Type B pancreatic cell (in vitro differentiated cells): ENCODE measurements around the gene OTP. TPM values are rescaled to one million over a fixed set of nuclear protein-coding genes. Genes with fewer than 3 reads are reported as not detected.

ENCODE experiments used
- DNase-seq: peaks from one replicate; pipeline ENCODE4 v3.0.0; 2021; ENCODE audit warnings: mixed read lengths; ENCODE audit not compliant: unreplicated experiment; ENCODE audit errors: extremely low spot score
- H3K27ac Mint-ChIP-seq: 2 replicates; pipeline ENCODE4 v1.8.0; 2021; ENCODE audit warnings: mild to moderate bottlenecking, mixed read lengths
- H3K27me3 Mint-ChIP-seq: 2 replicates; pipeline ENCODE4 v1.8.0; 2021; ENCODE audit warnings: mixed read lengths
- H3K36me3 Mint-ChIP-seq: 2 replicates; pipeline ENCODE4 v1.8.0; 2021; ENCODE audit warnings: mixed read lengths
- H3K4me1 Mint-ChIP-seq: one replicate; pipeline ENCODE4 v1.8.0; 2021; ENCODE audit warnings: mixed read lengths; ENCODE audit not compliant: unreplicated experiment
- H3K4me3 Mint-ChIP-seq: 2 replicates; pipeline ENCODE4 v1.8.0; 2021; ENCODE audit warnings: mild to moderate bottlenecking, mixed read lengths
- H3K9me3 Mint-ChIP-seq: 2 replicates; pipeline ENCODE4 v1.8.0; 2021; ENCODE audit warnings: mixed read lengths
- long read RNA-seq: library from polyadenylated mRNA; unstranded; transcript quantifications from one replicate; pipeline ENCODE4 v2.0.0, GENCODE V29; 2020
- total RNA-seq: library from RNA; stranded (reverse); gene quantifications from 2 replicates; pipeline ENCODE4 v1.2.1, GENCODE V29; 2021; ENCODE audit warnings: low replicate concordance
- TF ChIP-seq, protein P1 (sequence below): fragments of 200-600 bp; sonication (generic); conservative IDR thresholded peaks from 2 replicates; pipeline ENCODE4 v1.5.0; 2021; ENCODE audit warnings: antibody characterized with exemption, mild to moderate bottlenecking

OTP gene
- 0.17 and 0.31 TPM in 2 replicates for total RNA-seq
- long read RNA-seq, result 0 reads

DNA sequence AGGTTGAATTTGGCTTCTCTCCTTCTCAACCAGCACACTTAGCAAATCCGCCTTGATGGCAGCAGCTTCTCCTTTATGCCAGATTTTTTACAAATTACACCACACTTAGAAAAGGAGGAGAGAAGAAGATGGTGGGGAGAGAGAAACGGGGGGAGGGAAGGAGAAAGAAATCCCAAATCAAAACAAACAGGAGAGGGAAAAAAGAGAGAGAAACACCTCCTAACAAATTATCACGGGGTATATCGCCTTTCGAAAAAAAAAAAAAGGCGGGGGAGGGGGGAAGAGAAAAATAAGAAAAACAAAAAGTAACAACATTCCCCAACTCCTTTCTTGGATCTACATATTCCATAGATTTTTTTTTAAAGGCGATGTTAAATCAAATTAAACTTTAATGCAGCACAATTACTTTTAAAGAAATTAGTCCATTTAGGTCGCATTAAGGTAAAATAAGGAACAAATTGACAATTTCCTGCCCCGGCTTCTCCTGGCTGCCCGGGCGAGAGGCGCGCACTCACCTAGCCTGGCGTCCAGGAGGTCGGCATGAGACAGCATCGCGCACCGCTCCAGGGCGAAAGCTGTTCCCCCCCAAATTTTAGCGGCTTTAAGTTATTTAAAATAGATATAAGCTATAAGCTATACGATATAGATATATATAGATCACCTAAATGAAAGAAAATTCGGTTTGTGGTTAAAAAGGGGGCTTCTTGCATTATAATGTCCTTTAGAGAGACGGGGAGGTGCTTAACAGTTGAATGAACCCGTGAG is at the start of gene OTP:
Gene OTP (minus strand): TSS at position 716 of the 765 bp plus-strand sequence. CDS start 164 bp downstream, at position 552.
- Mint-ChIP-seq H3K4me3 (peak within 1 kb of the TSS; percentile 53), H3K27me3 (peaks cover 97% of the 10 kb centered on the region), H3K27ac (peak within 1 kb of the TSS; percentile 20), H3K4me1 (no peaks in the 10 kb centered on the region), H3K9me3 (no peaks in the 10 kb centered on the region), H3K36me3 (no peaks in the 10 kb centered on the region)
- no peak for DNase-seq
- TF ChIP-seq, protein P1, sequence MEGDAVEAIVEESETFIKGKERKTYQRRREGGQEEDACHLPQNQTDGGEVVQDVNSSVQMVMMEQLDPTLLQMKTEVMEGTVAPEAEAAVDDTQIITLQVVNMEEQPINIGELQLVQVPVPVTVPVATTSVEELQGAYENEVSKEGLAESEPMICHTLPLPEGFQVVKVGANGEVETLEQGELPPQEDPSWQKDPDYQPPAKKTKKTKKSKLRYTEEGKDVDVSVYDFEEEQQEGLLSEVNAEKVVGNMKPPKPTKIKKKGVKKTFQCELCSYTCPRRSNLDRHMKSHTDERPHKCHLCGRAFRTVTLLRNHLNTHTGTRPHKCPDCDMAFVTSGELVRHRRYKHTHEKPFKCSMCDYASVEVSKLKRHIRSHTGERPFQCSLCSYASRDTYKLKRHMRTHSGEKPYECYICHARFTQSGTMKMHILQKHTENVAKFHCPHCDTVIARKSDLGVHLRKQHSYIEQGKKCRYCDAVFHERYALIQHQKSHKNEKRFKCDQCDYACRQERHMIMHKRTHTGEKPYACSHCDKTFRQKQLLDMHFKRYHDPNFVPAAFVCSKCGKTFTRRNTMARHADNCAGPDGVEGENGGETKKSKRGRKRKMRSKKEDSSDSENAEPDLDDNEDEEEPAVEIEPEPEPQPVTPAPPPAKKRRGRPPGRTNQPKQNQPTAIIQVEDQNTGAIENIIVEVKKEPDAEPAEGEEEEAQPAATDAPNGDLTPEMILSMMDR, result no peak

DNA sequence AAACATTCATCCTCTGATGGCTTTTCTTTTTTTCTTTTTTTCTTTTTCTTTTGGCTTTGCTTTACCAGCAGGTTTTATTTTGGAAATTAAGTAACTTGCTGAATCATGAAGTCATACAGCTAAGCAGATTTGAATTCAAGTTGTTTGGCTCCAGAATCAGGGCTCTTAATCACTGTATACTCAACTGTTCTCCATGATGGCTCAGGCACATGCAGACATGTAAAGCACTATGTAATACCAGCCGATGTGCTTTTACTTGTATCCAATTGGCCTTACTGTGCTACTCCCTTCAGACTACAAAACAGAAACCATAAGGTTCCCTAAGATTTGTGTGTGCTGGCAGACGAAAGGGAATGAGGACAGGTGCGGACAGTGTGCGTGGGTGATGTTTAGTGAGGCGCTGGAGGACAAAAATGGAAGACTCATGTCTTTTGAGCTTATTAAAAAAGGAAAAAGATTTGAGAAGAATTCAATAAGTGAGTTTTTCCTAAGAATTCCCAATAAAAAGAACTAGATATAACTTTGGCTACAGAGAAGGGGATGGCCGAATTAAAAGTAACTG is 44.7 kb upstream of the OTP start:
- H3K9me3 Mint-ChIP-seq, result no peaks in the 10 kb centered on the region
- no peak overlapping the region for H3K4me3 Mint-ChIP-seq
- H3K36me3 Mint-ChIP-seq, result peaks cover 2% of the 10 kb centered on the region
- H3K27ac Mint-ChIP-seq, result no peak overlapping the region
- TF ChIP-seq, protein P1, result no peak
- H3K4me1 Mint-ChIP-seq, result no peaks in the 10 kb centered on the region
- DNase-seq, result no peak
- no peaks in the 10 kb centered on the region for H3K27me3 Mint-ChIP-seq

DNA sequence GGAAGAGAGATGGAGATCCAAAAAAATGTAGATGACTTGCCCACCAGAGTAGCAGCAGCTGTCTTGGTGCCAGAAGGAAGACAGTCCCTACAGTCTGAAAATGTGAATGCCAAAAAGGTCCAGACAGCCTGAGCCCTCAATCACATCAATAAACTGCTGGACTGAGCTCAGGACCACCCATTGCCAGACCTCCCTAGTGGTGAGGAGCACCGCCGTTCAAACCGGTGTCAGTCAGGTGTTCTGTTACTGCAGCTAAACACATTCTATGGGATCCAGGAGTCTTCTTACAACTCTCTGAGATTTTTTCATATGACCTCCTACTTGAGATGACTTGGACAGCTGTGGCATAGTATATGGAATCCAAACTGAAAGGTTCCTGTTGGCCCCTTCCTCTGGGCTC is 32.0 kb upstream of the OTP start:
- Mint-ChIP-seq H3K27ac (no peak overlapping the region), H3K9me3 (peaks cover 4% of the 10 kb centered on the region), H3K27me3 (peaks cover 30% of the 10 kb centered on the region), H3K4me1 (no peaks in the 10 kb centered on the region), H3K36me3 (no peaks in the 10 kb centered on the region), H3K4me3 (no peak overlapping the region)
- TF ChIP-seq, protein P1, result no peak
- DNase-seq, result no peak

DNA sequence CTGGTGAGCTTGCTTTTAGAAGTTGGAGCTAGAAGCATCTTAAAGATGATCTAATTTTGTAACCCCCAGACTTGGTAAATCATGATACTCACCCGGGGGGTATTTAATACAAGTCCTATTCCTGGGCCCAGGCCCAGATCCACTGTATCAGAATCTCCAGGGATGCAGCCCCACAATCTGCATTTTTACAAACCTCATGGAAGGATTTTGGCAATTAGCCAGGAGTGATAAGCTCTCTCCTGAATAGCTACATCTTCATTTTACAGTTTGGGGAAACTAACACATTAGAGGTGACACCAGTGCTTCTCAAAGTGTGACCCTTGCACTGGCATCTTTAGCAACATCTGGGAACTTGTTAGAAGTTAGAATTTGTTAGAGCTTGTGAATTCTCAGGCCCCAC is 31.2 kb upstream of the OTP start:
- TF ChIP-seq, protein P1, result no peak
- Mint-ChIP-seq H3K27me3 (peaks cover 27% of the 10 kb centered on the region), H3K36me3 (no peaks in the 10 kb centered on the region)

DNA sequence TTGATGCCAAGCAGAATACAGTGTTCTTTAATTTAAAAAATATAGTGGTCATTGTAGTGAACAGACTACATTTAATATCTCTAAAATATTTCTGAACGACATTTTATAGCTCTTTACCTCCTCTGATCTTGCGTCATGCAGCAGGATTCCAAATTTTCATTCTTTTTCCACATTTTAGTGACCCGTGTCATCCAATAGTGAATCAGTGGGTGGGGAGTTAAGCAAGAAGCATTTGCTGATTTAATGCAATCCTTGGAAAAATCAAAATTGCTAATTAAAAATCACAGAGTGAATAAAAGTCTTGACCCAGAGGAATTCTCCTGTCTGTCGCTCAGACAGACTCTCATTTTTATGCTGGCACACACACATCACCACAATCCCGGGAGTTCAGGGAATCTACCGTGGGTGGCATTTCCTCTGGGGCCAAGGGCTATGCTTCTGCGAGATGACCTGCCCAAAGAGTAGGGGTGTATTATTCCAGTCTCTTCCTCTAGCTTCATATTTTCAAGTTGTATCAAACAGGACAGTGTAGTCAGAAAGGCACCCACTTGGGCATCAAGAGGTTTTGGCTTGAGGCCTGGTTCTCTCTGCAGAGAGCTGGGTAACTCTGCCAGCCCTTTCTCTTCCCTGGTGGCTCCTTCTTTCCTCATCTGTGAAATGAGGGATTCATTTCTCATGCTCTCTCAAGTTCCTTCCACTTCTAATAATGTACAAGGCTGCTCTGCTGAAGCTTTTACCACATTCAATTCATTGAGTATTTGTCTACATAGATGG is 24.8 kb upstream of the OTP start:
- Mint-ChIP-seq H3K9me3 (no peaks in the 10 kb centered on the region), H3K4me1 (no peaks in the 10 kb centered on the region), H3K4me3 (no peak overlapping the region), H3K36me3 (no peaks in the 10 kb centered on the region), H3K27me3 (peaks cover 10% of the 10 kb centered on the region), H3K27ac (no peak overlapping the region)
- TF ChIP-seq, protein P1, result no peak
- no peak for DNase-seq

More for the DNA sequence above, 31.2 kb upstream of the OTP start:
- Mint-ChIP-seq H3K27ac (no peak overlapping the region), H3K4me1 (no peaks in the 10 kb centered on the region), H3K9me3 (no peaks in the 10 kb centered on the region), H3K4me3 (no peak overlapping the region)
- DNase-seq, result no peak
